GM12878 (cell line): ENCODE data around the gene PNMA5. TPM values are rescaled to one million over a fixed set of nuclear protein-coding genes. Genes with fewer than 3 reads are reported as not detected.

Source experiments
- BHLHE40 ChIP-seq, 2 experiments: fragments of 450-650 bp in 1 of 2; IDR thresholded peaks; 2 replicates each; pipeline ENCODE4 v1.6.1; 2011 to 2017; ENCODE audit warnings: low read depth in 2 of 2, borderline replicate concordance in 1 of 2, improper control_type of control experiment in 1 of 2, low read length in 1 of 2, mild to moderate bottlenecking in 1 of 2
- BMI1 ChIP-seq: fragments of 450-650 bp; IDR thresholded peaks from 2 replicates; pipeline ENCODE4 v1.6.1; 2016; ENCODE audit warnings: mild to moderate bottlenecking, moderate library complexity, borderline replicate concordance
- CBFB ChIP-seq: IDR thresholded peaks from 2 replicates; pipeline ENCODE4 v1.6.1; 2016; ENCODE audit warnings: antibody characterized with exemption, low read depth
- KAT2A ChIP-seq: conservative IDR thresholded peaks from 2 replicates; pipeline ENCODE4 v1.6.1; 2011; ENCODE audit warnings: low read depth, low read length; ENCODE audit not compliant: control insufficient read depth
- PAX5 ChIP-seq: IDR thresholded peaks from 2 replicates; pipeline ENCODE4 v1.6.1; 2011; ENCODE audit warnings: low read depth, low read length, borderline replicate concordance
- RAD51 ChIP-seq: fragments of 450-650 bp; IDR thresholded peaks from 2 replicates; pipeline ENCODE4 v1.6.1; 2016; ENCODE audit warnings: moderate library complexity, mild to moderate bottlenecking, inconsistent platforms
- ZNF592 ChIP-seq: fragments of 450-650 bp; IDR thresholded peaks from 2 replicates; pipeline ENCODE4 v1.6.1; 2017; ENCODE audit warnings: mild to moderate bottlenecking, moderate library complexity
- polyA plus RNA-seq, 11 experiments: library from polyadenylated mRNA; depleted of rRNA in 4 of 11; unstranded in 6 of 11; stranded (reverse) in 5 of 11; fragments of >200 nt; fragmentation: Nextera tagmentation in 4 of 11; fragmentation: Illumina TruSeq in 1 of 11; extraction: Ambion mirVana in 4 of 11; extraction: Trizol in 1 of 11; gene quantifications; 1 replicate in 1 of 11; 2 replicates in 10 of 11; pipeline versions ENCODE4 v1.2.1 to v1.2.3, GENCODE V29; 2011 to 2016; ENCODE audit warnings: inconsistent platforms in 2 of 11, missing spikeins in 2 of 11, low read depth in 1 of 11
- total RNA-seq, 4 experiments: library from RNA; depleted of rRNA in 3 of 4; stranded (reverse); fragments of >200 nt in 3 of 4; fragmentation: Illumina TruSeq in 1 of 4; extraction: Trizol in 1 of 4; gene quantifications; 2 replicates each; pipeline versions ENCODE4 v1.2.1 to v1.2.3, GENCODE V29; 2013 to 2021

Gene PNMA5
- total and polyA plus RNA-seq, 10 of the 15 experiments (the other 5 are each of a cell fraction or from before 2014, with no cell fraction given), result 0.03 TPM; not detected in 9

- no peak for TF ChIP-seq KAT2A
- no peak for TF ChIP-seq BMI1
- peak; percentile 25; the same call in 1 of the 2 replicates for TF ChIP-seq PAX5
- peak; percentile 45; the same call in 1 of the 2 replicates for TF ChIP-seq CBFB
- TF ChIP-seq BHLHE40 (IDR thresholded peaks at IDR 0.05; ENCODE audit: borderline replicate concordance in 1 of 2, low read depth in 2 of 2, low read length in 1 of 2), result peak in 1 of 2 experiments; percentile 57; a peak in 1 of 4 replicates
- no peak for TF ChIP-seq ZNF592
- no peak for TF ChIP-seq RAD51
These were observed 35.1 kb downstream of the PNMA5 start (continued) for GRCh38 chrX:152958524-152959465.
